GM23338 (cell line): ENCODE results near the gene SLC39A11. TPM values are rescaled to one million over a fixed set of nuclear protein-coding genes. Genes with fewer than 3 reads are reported as not detected.

ENCODE experiments used
- ATAC-seq: fragments of 200-7000 bp; cut with Tn5 transposase; 3 replicates; pipeline ENCODE4 v1.9.1; 2020
- DNase-seq: peaks from one replicate; pipeline ENCODE4 v3.0.0-alpha.2; 2015; ENCODE audit warnings: low spot score
- H2AFZ ChIP-seq: fragments of 200-600 bp; sonication (generic); 2 replicates; pipeline ENCODE4 v1.8.0; 2016; ENCODE audit warnings: antibody characterized with exemption, mild to moderate bottlenecking, moderate library complexity
- H3F3A ChIP-seq: fragments of 200-600 bp; sonication (generic); replicated peaks from 2 replicates; pipeline ENCODE4 v1.8.0; 2017; ENCODE audit warnings: antibody characterized with exemption, mixed run types, low read depth
- H3K27ac ChIP-seq: fragments of 200-600 bp; sonication (generic); 2 replicates; pipeline ENCODE4 v1.6.1; 2016; ENCODE audit warnings: low read depth
- H3K27me3 ChIP-seq: fragments of 200-600 bp; sonication (generic); 2 replicates; pipeline ENCODE4 v1.8.0; 2016; ENCODE audit warnings: mild to moderate bottlenecking, mixed run types, moderate library complexity; ENCODE audit not compliant: insufficient read depth
- H3K36me3 ChIP-seq: fragments of 200-600 bp; sonication (generic); 2 replicates; pipeline ENCODE4 v1.8.0; 2016; ENCODE audit warnings: mild to moderate bottlenecking; ENCODE audit not compliant: insufficient read depth
- H3K4me1 ChIP-seq: fragments of 200-600 bp; sonication (generic); 2 replicates; pipeline ENCODE4 v1.8.0; 2016; ENCODE audit warnings: mild to moderate bottlenecking, moderate library complexity; ENCODE audit not compliant: insufficient read depth
- H3K4me2 ChIP-seq: fragments of 200-600 bp; sonication (generic); 2 replicates; pipeline ENCODE4 v1.7.1; 2017; ENCODE audit warnings: mixed run types
- H3K4me3 ChIP-seq: fragments of 200-600 bp; sonication (generic); 2 replicates; pipeline ENCODE4 v1.6.1; 2016; ENCODE audit warnings: mixed run types
- H3K79me2 ChIP-seq: fragments of 200-600 bp; sonication (generic); replicated peaks from 2 replicates; pipeline ENCODE4 v1.8.0; 2017; ENCODE audit warnings: mild to moderate bottlenecking; ENCODE audit not compliant: insufficient read depth
- H3K9me2 ChIP-seq: fragments of 200-600 bp; sonication (generic); 2 replicates; pipeline ENCODE4 v1.8.0; 2017; ENCODE audit not compliant: insufficient read depth
- H4K20me1 ChIP-seq: fragments of 200-600 bp; sonication (generic); replicated peaks from 2 replicates; pipeline ENCODE4 v1.8.0; 2017; ENCODE audit warnings: mild to moderate bottlenecking; ENCODE audit not compliant: insufficient read depth
- H3K27ac Mint-ChIP-seq: 2 replicates; pipeline ENCODE4 v1.8.0; 2020; ENCODE audit warnings: inconsistent platforms, mild to moderate bottlenecking, moderate library complexity, mixed read lengths
- H3K27me3 Mint-ChIP-seq: 3 replicates; pipeline ENCODE4 v1.8.0; 2022; ENCODE audit warnings: low read depth, mild to moderate bottlenecking, moderate library complexity, mixed read lengths, inconsistent platforms; ENCODE audit not compliant: insufficient read depth, poor library complexity
- H3K36me3 Mint-ChIP-seq: 3 replicates; pipeline ENCODE4 v1.8.0; 2021; ENCODE audit warnings: low read depth, mild to moderate bottlenecking, inconsistent platforms, moderate library complexity, mixed read lengths
- H3K4me1 Mint-ChIP-seq: 3 replicates; pipeline ENCODE4 v1.8.0; 2020; ENCODE audit warnings: mild to moderate bottlenecking, inconsistent platforms, mixed read lengths
- H3K4me3 Mint-ChIP-seq: 3 replicates; pipeline ENCODE4 v1.8.0; 2021; ENCODE audit warnings: moderate library complexity, mild to moderate bottlenecking, inconsistent platforms, mixed read lengths
- H3K9me3 Mint-ChIP-seq: 3 replicates; pipeline ENCODE4 v1.8.0; 2020; ENCODE audit warnings: moderate library complexity, mild to moderate bottlenecking, inconsistent platforms, mixed read lengths
- CREB1 ChIP-seq: fragments of 250-450 bp; sonication (Bioruptor Pico); IDR thresholded peaks from 2 replicates; pipeline ENCODE4 v1.5.0; 2020; ENCODE audit warnings: low read depth, mild to moderate bottlenecking, moderate library complexity
- EZH2 ChIP-seq: fragments of 200-600 bp; sonication (generic); IDR thresholded peaks from one replicate; pipeline ENCODE4 v1.8.0; 2017; ENCODE audit warnings: antibody characterized with exemption, mild to moderate bottlenecking, low read depth; ENCODE audit not compliant: unreplicated experiment
- EZH2phosphoT487 ChIP-seq: fragments of 200-600 bp; sonication (generic); IDR thresholded peaks from one replicate; pipeline ENCODE4 v1.8.1; 2018; ENCODE audit warnings: antibody characterized with exemption; ENCODE audit not compliant: unreplicated experiment
- JUNB ChIP-seq: IDR thresholded peaks from one replicate; pipeline ENCODE4 v1.6.1; 2016; ENCODE audit warnings: antibody characterized with exemption; ENCODE audit not compliant: unreplicated experiment
- NANOG ChIP-seq: IDR thresholded peaks from 2 replicates; pipeline ENCODE4 v1.6.1; 2016; ENCODE audit warnings: antibody characterized with exemption, borderline replicate concordance
- POLR2AphosphoS5 ChIP-seq: IDR thresholded peaks from 2 replicates; pipeline ENCODE4 v1.6.1; 2016; ENCODE audit warnings: antibody characterized with exemption, low read depth
- STAT1 ChIP-seq: IDR thresholded peaks from one replicate; pipeline ENCODE4 v1.6.1; 2016; ENCODE audit warnings: antibody characterized with exemption; ENCODE audit not compliant: unreplicated experiment
- ZNF114 ChIP-seq: fragments of 250-450 bp; sonication (Bioruptor Pico); IDR thresholded peaks from 2 replicates; pipeline ENCODE4 v1.5.0; 2020; ENCODE audit warnings: mild to moderate bottlenecking, moderate library complexity
- ZNF331 ChIP-seq: fragments of 250-450 bp; sonication (Bioruptor Pico); IDR thresholded peaks from 2 replicates; pipeline ENCODE4 v1.5.0; 2020; ENCODE audit warnings: low read depth, mild to moderate bottlenecking, moderate library complexity
- polyA plus RNA-seq: library from polyadenylated mRNA; unstranded; fragments of >200 nt; fragmentation: Nextera tagmentation; extraction: Ambion mirVana; gene quantifications from 2 replicates; pipeline ENCODE4 v1.2.1, GENCODE V29; 2016
- total RNA-seq: library from RNA; depleted of rRNA; stranded (reverse); fragments of >200 nt; shearing (Covaris generic); gene quantifications from 2 replicates; pipeline ENCODE4 v1.2.3, GENCODE V29; 2014
- TF ChIP-seq, protein P1 (sequence below), 2 experiments: fragments of 200-600 bp in 1 of 2; sonication (generic) in 1 of 2; conservative IDR thresholded peaks; 2 replicates each; pipeline versions ENCODE4 v1.5.1 to v1.6.1; 2016 to 2017; ENCODE audit warnings: antibody characterized with exemption in 2 of 2, low read depth in 2 of 2, mild to moderate bottlenecking in 2 of 2, moderate library complexity in 1 of 2
- TF ChIP-seq, protein P2 (sequence below): IDR thresholded peaks from 2 replicates; pipeline ENCODE4 v1.6.1; 2016; ENCODE audit warnings: antibody characterized with exemption
- TF ChIP-seq, protein P3 (sequence below): fragments of 250-450 bp; sonication (Bioruptor Pico); IDR thresholded peaks from 2 replicates; pipeline ENCODE4 v1.5.0; 2020; ENCODE audit warnings: mild to moderate bottlenecking, moderate library complexity
- TF ChIP-seq, protein P4 (sequence below): IDR thresholded peaks from one replicate; pipeline ENCODE4 v1.6.1; 2018; ENCODE audit warnings: antibody characterized with exemption; ENCODE audit not compliant: unreplicated experiment

SLC39A11 gene
- total and polyA plus RNA-seq, 2 experiments from 2014 or later: 10.8 to 18.1 TPM

DNA sequence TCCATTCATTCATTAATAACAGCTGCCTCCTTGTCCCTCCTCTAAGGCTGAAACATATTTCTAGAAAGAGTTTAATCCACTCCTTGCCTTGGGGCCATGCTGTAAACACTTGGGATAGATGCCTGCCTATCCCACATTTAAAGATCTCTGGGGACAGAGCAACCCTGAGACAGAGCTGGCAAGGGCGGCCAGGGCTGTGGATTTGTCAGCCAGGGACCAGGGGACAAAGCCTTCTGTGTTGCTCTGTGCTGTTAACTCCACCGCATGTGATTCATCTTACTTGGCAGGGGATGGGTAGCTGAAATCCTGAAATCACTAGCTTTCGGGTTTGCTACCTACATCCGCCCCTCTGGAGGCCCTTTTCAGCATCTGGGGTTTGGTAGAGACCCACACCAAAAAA lies 392.9 kb downstream of the SLC39A11 start:
- DNase-seq (no peak), ATAC-seq (no peak)
- H3K4me2 ChIP-seq: no peak overlapping the region
- H3K4me1 ChIP-seq: no peaks in the 10 kb centered on the region
- no peaks in the 10 kb centered on the region for H3F3A ChIP-seq
- H4K20me1 ChIP-seq: no peaks in the 10 kb centered on the region
- no peak overlapping the region for H3K4me3 Mint-ChIP-seq
- H3K4me1 Mint-ChIP-seq: no peaks in the 10 kb centered on the region
- H3K79me2 ChIP-seq: no peaks in the 10 kb centered on the region
- no peak overlapping the region for H2AFZ ChIP-seq
- H3K36me3 ChIP-seq: no peaks in the 10 kb centered on the region
- no peaks in the 10 kb centered on the region for H3K9me2 ChIP-seq
- TF ChIP-seq, protein P1, sequence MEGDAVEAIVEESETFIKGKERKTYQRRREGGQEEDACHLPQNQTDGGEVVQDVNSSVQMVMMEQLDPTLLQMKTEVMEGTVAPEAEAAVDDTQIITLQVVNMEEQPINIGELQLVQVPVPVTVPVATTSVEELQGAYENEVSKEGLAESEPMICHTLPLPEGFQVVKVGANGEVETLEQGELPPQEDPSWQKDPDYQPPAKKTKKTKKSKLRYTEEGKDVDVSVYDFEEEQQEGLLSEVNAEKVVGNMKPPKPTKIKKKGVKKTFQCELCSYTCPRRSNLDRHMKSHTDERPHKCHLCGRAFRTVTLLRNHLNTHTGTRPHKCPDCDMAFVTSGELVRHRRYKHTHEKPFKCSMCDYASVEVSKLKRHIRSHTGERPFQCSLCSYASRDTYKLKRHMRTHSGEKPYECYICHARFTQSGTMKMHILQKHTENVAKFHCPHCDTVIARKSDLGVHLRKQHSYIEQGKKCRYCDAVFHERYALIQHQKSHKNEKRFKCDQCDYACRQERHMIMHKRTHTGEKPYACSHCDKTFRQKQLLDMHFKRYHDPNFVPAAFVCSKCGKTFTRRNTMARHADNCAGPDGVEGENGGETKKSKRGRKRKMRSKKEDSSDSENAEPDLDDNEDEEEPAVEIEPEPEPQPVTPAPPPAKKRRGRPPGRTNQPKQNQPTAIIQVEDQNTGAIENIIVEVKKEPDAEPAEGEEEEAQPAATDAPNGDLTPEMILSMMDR (conservative IDR thresholded peaks at IDR 0.05; ENCODE audit: low read depth in 2 of 2): no peak
- TF ChIP-seq, protein P2, sequence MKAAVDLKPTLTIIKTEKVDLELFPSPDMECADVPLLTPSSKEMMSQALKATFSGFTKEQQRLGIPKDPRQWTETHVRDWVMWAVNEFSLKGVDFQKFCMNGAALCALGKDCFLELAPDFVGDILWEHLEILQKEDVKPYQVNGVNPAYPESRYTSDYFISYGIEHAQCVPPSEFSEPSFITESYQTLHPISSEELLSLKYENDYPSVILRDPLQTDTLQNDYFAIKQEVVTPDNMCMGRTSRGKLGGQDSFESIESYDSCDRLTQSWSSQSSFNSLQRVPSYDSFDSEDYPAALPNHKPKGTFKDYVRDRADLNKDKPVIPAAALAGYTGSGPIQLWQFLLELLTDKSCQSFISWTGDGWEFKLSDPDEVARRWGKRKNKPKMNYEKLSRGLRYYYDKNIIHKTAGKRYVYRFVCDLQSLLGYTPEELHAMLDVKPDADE: no peak
- TF ChIP-seq STAT1: no peak
- TF ChIP-seq JUNB: no peak
- TF ChIP-seq, protein P3, sequence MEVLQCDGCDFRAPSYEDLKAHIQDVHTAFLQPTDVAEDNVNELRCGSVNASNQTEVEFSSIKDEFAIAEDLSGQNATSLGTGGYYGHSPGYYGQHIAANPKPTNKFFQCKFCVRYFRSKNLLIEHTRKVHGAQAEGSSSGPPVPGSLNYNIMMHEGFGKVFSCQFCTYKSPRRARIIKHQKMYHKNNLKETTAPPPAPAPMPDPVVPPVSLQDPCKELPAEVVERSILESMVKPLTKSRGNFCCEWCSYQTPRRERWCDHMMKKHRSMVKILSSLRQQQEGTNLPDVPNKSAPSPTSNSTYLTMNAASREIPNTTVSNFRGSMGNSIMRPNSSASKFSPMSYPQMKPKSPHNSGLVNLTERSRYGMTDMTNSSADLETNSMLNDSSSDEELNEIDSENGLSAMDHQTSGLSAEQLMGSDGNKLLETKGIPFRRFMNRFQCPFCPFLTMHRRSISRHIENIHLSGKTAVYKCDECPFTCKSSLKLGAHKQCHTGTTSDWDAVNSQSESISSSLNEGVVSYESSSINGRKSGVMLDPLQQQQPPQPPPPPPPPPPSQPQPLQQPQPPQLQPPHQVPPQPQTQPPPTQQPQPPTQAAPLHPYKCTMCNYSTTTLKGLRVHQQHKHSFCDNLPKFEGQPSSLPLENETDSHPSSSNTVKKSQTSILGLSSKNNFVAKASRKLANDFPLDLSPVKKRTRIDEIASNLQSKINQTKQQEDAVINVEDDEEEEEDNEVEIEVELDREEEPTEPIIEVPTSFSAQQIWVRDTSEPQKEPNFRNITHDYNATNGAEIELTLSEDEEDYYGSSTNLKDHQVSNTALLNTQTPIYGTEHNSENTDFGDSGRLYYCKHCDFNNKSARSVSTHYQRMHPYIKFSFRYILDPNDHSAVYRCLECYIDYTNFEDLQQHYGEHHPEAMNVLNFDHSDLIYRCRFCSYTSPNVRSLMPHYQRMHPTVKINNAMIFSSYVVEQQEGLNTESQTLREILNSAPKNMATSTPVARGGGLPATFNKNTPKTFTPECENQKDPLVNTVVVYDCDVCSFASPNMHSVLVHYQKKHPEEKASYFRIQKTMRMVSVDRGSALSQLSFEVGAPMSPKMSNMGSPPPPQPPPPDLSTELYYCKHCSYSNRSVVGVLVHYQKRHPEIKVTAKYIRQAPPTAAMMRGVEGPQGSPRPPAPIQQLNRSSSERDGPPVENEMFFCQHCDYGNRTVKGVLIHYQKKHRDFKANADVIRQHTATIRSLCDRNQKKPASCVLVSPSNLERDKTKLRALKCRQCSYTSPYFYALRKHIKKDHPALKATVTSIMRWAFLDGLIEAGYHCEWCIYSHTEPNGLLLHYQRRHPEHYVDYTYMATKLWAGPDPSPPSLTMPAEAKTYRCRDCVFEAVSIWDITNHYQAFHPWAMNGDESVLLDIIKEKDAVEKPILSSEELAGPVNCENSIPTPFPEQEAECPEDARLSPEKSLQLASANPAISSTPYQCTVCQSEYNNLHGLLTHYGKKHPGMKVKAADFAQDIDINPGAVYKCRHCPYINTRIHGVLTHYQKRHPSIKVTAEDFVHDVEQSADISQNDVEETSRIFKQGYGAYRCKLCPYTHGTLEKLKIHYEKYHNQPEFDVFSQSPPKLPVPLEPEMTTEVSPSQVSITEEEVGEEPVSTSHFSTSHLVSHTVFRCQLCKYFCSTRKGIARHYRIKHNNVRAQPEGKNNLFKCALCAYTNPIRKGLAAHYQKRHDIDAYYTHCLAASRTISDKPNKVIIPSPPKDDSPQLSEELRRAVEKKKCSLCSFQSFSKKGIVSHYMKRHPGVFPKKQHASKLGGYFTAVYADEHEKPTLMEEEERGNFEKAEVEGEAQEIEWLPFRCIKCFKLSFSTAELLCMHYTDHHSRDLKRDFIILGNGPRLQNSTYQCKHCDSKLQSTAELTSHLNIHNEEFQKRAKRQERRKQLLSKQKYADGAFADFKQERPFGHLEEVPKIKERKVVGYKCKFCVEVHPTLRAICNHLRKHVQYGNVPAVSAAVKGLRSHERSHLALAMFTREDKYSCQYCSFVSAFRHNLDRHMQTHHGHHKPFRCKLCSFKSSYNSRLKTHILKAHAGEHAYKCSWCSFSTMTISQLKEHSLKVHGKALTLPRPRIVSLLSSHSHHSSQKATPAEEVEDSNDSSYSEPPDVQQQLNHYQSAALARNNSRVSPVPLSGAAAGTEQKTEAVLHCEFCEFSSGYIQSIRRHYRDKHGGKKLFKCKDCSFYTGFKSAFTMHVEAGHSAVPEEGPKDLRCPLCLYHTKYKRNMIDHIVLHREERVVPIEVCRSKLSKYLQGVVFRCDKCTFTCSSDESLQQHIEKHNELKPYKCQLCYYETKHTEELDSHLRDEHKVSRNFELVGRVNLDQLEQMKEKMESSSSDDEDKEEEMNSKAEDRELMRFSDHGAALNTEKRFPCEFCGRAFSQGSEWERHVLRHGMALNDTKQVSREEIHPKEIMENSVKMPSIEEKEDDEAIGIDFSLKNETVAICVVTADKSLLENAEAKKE (CRISPR knock-in tag): no peak
- TF ChIP-seq EZH2phosphoT487: no peak
- TF ChIP-seq, protein P4, sequence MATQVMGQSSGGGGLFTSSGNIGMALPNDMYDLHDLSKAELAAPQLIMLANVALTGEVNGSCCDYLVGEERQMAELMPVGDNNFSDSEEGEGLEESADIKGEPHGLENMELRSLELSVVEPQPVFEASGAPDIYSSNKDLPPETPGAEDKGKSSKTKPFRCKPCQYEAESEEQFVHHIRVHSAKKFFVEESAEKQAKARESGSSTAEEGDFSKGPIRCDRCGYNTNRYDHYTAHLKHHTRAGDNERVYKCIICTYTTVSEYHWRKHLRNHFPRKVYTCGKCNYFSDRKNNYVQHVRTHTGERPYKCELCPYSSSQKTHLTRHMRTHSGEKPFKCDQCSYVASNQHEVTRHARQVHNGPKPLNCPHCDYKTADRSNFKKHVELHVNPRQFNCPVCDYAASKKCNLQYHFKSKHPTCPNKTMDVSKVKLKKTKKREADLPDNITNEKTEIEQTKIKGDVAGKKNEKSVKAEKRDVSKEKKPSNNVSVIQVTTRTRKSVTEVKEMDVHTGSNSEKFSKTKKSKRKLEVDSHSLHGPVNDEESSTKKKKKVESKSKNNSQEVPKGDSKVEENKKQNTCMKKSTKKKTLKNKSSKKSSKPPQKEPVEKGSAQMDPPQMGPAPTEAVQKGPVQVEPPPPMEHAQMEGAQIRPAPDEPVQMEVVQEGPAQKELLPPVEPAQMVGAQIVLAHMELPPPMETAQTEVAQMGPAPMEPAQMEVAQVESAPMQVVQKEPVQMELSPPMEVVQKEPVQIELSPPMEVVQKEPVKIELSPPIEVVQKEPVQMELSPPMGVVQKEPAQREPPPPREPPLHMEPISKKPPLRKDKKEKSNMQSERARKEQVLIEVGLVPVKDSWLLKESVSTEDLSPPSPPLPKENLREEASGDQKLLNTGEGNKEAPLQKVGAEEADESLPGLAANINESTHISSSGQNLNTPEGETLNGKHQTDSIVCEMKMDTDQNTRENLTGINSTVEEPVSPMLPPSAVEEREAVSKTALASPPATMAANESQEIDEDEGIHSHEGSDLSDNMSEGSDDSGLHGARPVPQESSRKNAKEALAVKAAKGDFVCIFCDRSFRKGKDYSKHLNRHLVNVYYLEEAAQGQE: no peak
- TF ChIP-seq POLR2AphosphoS5: no peak
- no peak for TF ChIP-seq NANOG
- no peak for TF ChIP-seq ZNF114 (CRISPR knock-in tag)
- TF ChIP-seq ZNF331 (CRISPR knock-in tag): no peak
- no peak for TF ChIP-seq EZH2
- TF ChIP-seq CREB1 (CRISPR knock-in tag): no peak
- no peak overlapping the region for H3K27ac ChIP-seq
- H3K27ac Mint-ChIP-seq: no peak overlapping the region
- H3K27me3 Mint-ChIP-seq: no peaks in the 10 kb centered on the region
- no peak overlapping the region for H3K4me3 ChIP-seq
- no peaks in the 10 kb centered on the region for H3K36me3 Mint-ChIP-seq
- peaks cover 3% of the 10 kb centered on the region; the same call in 1 of the 3 replicates for H3K9me3 Mint-ChIP-seq
- H3K27me3 ChIP-seq: no peaks in the 10 kb centered on the region
